HepG2 (cell line): ENCODE data around the gene BMAL1. TPM values are rescaled to one million over a fixed set of nuclear protein-coding genes. Genes with fewer than 3 reads are reported as not detected.

ENCODE experiments used
- ATAC-seq: fragments of 200-7000 bp; cut with Tn5 transposase; 3 replicates; pipeline ENCODE4 v1.9.1; 2020; ENCODE audit warnings: mild to moderate bottlenecking, moderate library complexity
- BruUV-seq: library from RNA; stranded (reverse); fragments of 400-500 nt; replicated peaks from 2 replicates; lab custom pipeline; 2021; lab: Mats Ljungman, UMichigan
- CTCF ChIA-PET: fragments of 300-600 bp; formaldehyde crosslinking; extraction: SDS; loops from one replicate; lab custom pipeline; 2021; ENCODE audit warnings: low total read pairs, inconsistent platforms, low intra/inter-chr PET ratio; lab: Yijun Ruan, JAX
- POLR2A ChIA-PET: fragments of 350-600 bp; sonication (Branson Sonifier 250); formaldehyde crosslinking; loops from one replicate; lab custom pipeline; 2020; ENCODE audit warnings: antibody characterized with exemption, inconsistent platforms; lab: Yijun Ruan, JAX
- DNase-seq: peaks from one replicate; pipeline ENCODE4 v3.0.0-alpha.2; 2015; ENCODE audit warnings: low spot score
- FAIRE-seq: peaks from 3 replicates; lab custom pipeline; 2011; peaks lifted over from hg19 to GRCh38; lab: Jason Lieb, UNC
- H2AFZ ChIP-seq: one replicate; pipeline ENCODE4 v1.6.1; 2011; ENCODE audit warnings: low read length, inconsistent platforms
- H3K27ac ChIP-seq: fragments of 300-600 bp; 3 replicates; pipeline ENCODE4 v1.8.0; 2011; ENCODE audit warnings: mixed run types, mild to moderate bottlenecking, mixed read lengths, low read length, inconsistent platforms; ENCODE audit not compliant: insufficient read depth; ENCODE audit errors: extremely low read length
- H3K27me3 ChIP-seq, 2 experiments: fragments of 200-600 bp in 1 of 2; 2 replicates in 1 of 2; 3 replicates in 1 of 2; pipeline versions ENCODE4 v1.6.0 to v1.8.0; 2011; ENCODE audit warnings: low read length in 2 of 2, mild to moderate bottlenecking in 2 of 2, moderate library complexity in 2 of 2, inconsistent platforms in 1 of 2; ENCODE audit not compliant: insufficient read depth in 2 of 2, control insufficient read depth in 1 of 2
- H3K36me3 ChIP-seq, 2 experiments: fragments of 200-600 bp in 1 of 2; replicated peaks in 1 of 2; 2 replicates in 1 of 2; 3 replicates in 1 of 2; pipeline versions ENCODE4 v1.5.1 to v1.8.0; 2011; ENCODE audit warnings: low read length in 2 of 2, inconsistent platforms in 1 of 2; ENCODE audit not compliant: insufficient read depth in 2 of 2, control insufficient read depth in 1 of 2
- H3K4me1 ChIP-seq: 2 replicates; pipeline ENCODE4 v1.5.1; 2012; ENCODE audit warnings: low read length, inconsistent platforms; ENCODE audit not compliant: insufficient read depth
- H3K4me2 ChIP-seq: 2 replicates; pipeline ENCODE4 v1.6.0; 2011; ENCODE audit warnings: low read depth, low read length, inconsistent platforms
- H3K4me3 ChIP-seq, 3 experiments: fragments of 200-600 bp in 1 of 3; sonication (generic), shearing (Covaris generic) in 1 of 3; replicated peaks in 1 of 3; 2 replicates each; pipeline ENCODE4 v1.5.1; 2011 to 2016; ENCODE audit warnings: low read length in 3 of 3, inconsistent platforms in 2 of 3, low read depth in 2 of 3, mild to moderate bottlenecking in 2 of 3, control low read depth in 1 of 3, mixed read lengths in 1 of 3; ENCODE audit not compliant: insufficient read depth in 1 of 3
- H3K79me2 ChIP-seq: one replicate; pipeline ENCODE4 v1.6.1; 2011; ENCODE audit warnings: low read length, inconsistent platforms; ENCODE audit not compliant: insufficient read depth
- H3K9ac ChIP-seq: 2 replicates; pipeline ENCODE4 v1.6.0; 2011; ENCODE audit warnings: mild to moderate bottlenecking, low read depth, low read length, inconsistent platforms; ENCODE audit not compliant: insufficient read depth
- H3K9me3 ChIP-seq: 2 replicates; pipeline ENCODE4 v1.5.1; 2012; ENCODE audit warnings: mild to moderate bottlenecking, low read length
- H4K20me1 ChIP-seq: 2 replicates; pipeline ENCODE4 v1.6.0; 2011; ENCODE audit warnings: inconsistent platforms, mild to moderate bottlenecking, low read length, moderate library complexity; ENCODE audit not compliant: insufficient read depth
- ATF7 ChIP-seq, 2 experiments: fragments of 450-650 bp in 1 of 2; sonication (generic) in 1 of 2; formaldehyde crosslinking in 1 of 2; IDR thresholded peaks; 2 replicates each; pipeline versions ENCODE4 v1.4.0 to v1.6.1; 2016 to 2020; ENCODE audit warnings: antibody characterized with exemption in 1 of 2, mild to moderate bottlenecking in 1 of 2, missing genetic modification reagents in 1 of 2
- BATF2 ChIP-seq: sonication (generic); formaldehyde crosslinking; IDR thresholded peaks from 2 replicates; pipeline ENCODE4 v1.8.0; 2022; ENCODE audit warnings: mild to moderate bottlenecking, missing genetic modification reagents, moderate library complexity
- GATA4 ChIP-seq: sonication (generic); IDR thresholded peaks from 2 replicates; pipeline ENCODE4 v1.6.1; 2016; ENCODE audit warnings: antibody characterized with exemption, low read depth, borderline replicate concordance
- NFIB ChIP-seq: sonication (generic); formaldehyde crosslinking; IDR thresholded peaks from 2 replicates; pipeline ENCODE4 v1.9.0; 2021; ENCODE audit warnings: missing genetic modification reagents, mild to moderate bottlenecking, borderline replicate concordance
- SMARCC2 ChIP-seq: fragments of 450-650 bp; IDR thresholded peaks from 2 replicates; pipeline ENCODE4 v1.6.1; 2017; ENCODE audit warnings: antibody characterized with exemption, mild to moderate bottlenecking
- ZNF224 ChIP-seq: sonication (generic); formaldehyde crosslinking; IDR thresholded peaks from 2 replicates; pipeline ENCODE4 v1.5.0; 2020; ENCODE audit warnings: mild to moderate bottlenecking, missing genetic modification reagents
- ZNF230 ChIP-seq: sonication (generic); formaldehyde crosslinking; IDR thresholded peaks from 2 replicates; pipeline ENCODE4 v1.4.0; 2020; ENCODE audit warnings: mild to moderate bottlenecking, missing genetic modification reagents
- ZNF562 ChIP-seq: sonication (generic); formaldehyde crosslinking; IDR thresholded peaks from 2 replicates; pipeline ENCODE4 v1.8.0; 2022; ENCODE audit warnings: missing genetic modification reagents, borderline replicate concordance
- ZNF652 ChIP-seq: IDR thresholded peaks from 2 replicates; pipeline ENCODE4 v1.6.1; 2016; ENCODE audit warnings: low read depth, borderline replicate concordance
- WGBS: methylation state at CpG from one replicate; pipeline ENCODE4 v1.1.6; 2017; ENCODE audit warnings: low lambda C conversion rate; 5-methylcytosine and 5-hydroxymethylcytosine counted together
- in situ Hi-C: cut with HindIII; loops from 2 replicates; pipeline ENCODE4 v1.10.0; 2017; ENCODE audit warnings: low pct_unique_long_range_greater_than_20kb; ENCODE audit not compliant: extremely low pct_ligation_motif_present
- intact Hi-C: fragments of 100-400 bp; cut with micrococcal nuclease; formaldehyde crosslinking; loops from one replicate; pipeline ENCODE4 v1.10.0; 2022; ENCODE audit not compliant: unreplicated experiment
- polyA plus RNA-seq, 8 experiments: library from polyadenylated mRNA; depleted of rRNA in 3 of 8; stranded (reverse) in 7 of 8; unstranded in 1 of 8; fragments of >200 nt; fragmentation: Illumina TruSeq in 4 of 8; extraction: Trizol in 4 of 8; gene quantifications; 2 replicates each; pipeline versions ENCODE4 v1.2.1 to v1.2.3, GENCODE V29; 2011 to 2016; ENCODE audit warnings: low read depth in 4 of 8, missing spikeins in 1 of 8, mixed read lengths in 1 of 8; ENCODE audit not compliant: insufficient read depth in 1 of 8
- total RNA-seq, 5 experiments: library from RNA; depleted of rRNA; stranded (reverse); fragments of >200 nt; fragmentation: Illumina TruSeq; extraction: Trizol; gene quantifications; 2 replicates each; pipeline ENCODE4 v1.2.3, GENCODE V29; 2016; ENCODE audit warnings: low read depth in 1 of 5

The BMAL1 gene
- total and polyA plus RNA-seq, 2 of the 13 experiments (the other 11 are each of a cell fraction or from before 2014, with no cell fraction given), result 4.5 to 4.8 TPM

- Histone ChIP-seq H3K4me3 (no peak overlapping the region), H3K4me2 (no peak overlapping the region), H3K27ac (no peak overlapping the region), H3K36me3 (no peaks in the 10 kb centered on the region), H2AFZ (no peak overlapping the region), H4K20me1 (no peaks in the 10 kb centered on the region; the same call in 1 of the 2 replicates), H3K9ac (no peak overlapping the region), H3K9me3 (no peaks in the 10 kb centered on the region), H3K79me2 (no peaks in the 10 kb centered on the region), H3K4me1 (peaks cover 8% of the 10 kb centered on the region), H3K27me3 (no peaks in the 10 kb centered on the region)
- WGBS, result 58% methylated on average over 3 of the region's 4 CpGs
- DNase-seq, result no peak
- ChIA-PET CTCF (interaction anchor here (1.0 to 1.8 kb wide), 2 partner anchors 8 to 133 kb away, joined by 4 to 16 read pairs; no protein-coding TSS in a partner anchor), POLR2A (no interaction called here)
- in situ Hi-C loops, result loop anchor here (5.0 to 10.0 kb wide), 2 partner anchors 136 to 378 kb away; no protein-coding TSS in a partner anchor
- BruUV-seq, result no TSS peak
- intact Hi-C loops, result no loop called here
- TF ChIP-seq SMARCC2 (no peak), ZNF230 (no peak), GATA4 (no peak), ATF7 (IDR thresholded peaks at IDR 0.05) (no peak), ATF7 (CRISPR knock-in tag; IDR thresholded peaks at IDR 0.05) (no peak), ZNF652 (CRISPR knock-in tag) (no peak), NFIB (CRISPR knock-in tag) (no peak), ZNF224 (CRISPR knock-in tag) (no peak), ZNF562 (no peak), BATF2 (CRISPR knock-in tag) (no peak)
- ATAC-seq, result no peak
- no peak for FAIRE-seq
These were observed 65.5 kb downstream of the BMAL1 start for GRCh38 chr11:13343067-13343466.
